Measurements from ENCODE around the gene WDR86.

Gene WDR86

GRCh38 chr7:151427705-151428377 is 18.0 kb upstream of the WDR86 start:
- no peak for DNase-seq

- DNase-seq: no peak
These were observed 17.3 kb upstream of the WDR86 start for GRCh38 chr7:151426904-151427704.

- no peak for DNase-seq
These were observed 16.6 kb upstream of the WDR86 start for GRCh38 chr7:151426441-151426903.

- no peak for DNase-seq
These were observed 16.0 kb upstream of the WDR86 start for GRCh38 chr7:151425670-151426440.

- no peak for DNase-seq
These were observed 15.0 kb upstream of the WDR86 start for GRCh38 chr7:151424799-151425198.

GRCh38 chr7:151423936-151424335 is 14.1 kb upstream of the WDR86 start:
- no peak for DNase-seq

- DNase-seq: no peak
These were observed 13.4 kb upstream of the WDR86 start for GRCh38 chr7:151423226-151423625.

GRCh38 chr7:151422212-151422611 is 12.4 kb upstream of the WDR86 start:
- no peak for DNase-seq

GRCh38 chr7:151420144-151420543 is 10.3 kb upstream of the WDR86 start:
- no peak for DNase-seq

- DNase-seq: no peak
These were observed 7.1 kb upstream of the WDR86 start for GRCh38 chr7:151416941-151417315.

- DNase-seq: no peak
These were observed 6.5 kb upstream of the WDR86 start for GRCh38 chr7:151416112-151416940.

GRCh38 chr7:151415375-151416105 is 5.7 kb upstream of the WDR86 start:
- DNase-seq: no peak

- no peak for DNase-seq
These were observed 3.4 kb upstream of the WDR86 start for GRCh38 chr7:151413241-151413640.

GRCh38 chr7:151412318-151412717 is 2.5 kb upstream of the WDR86 start:
- no peak for DNase-seq

GRCh38 chr7:151411551-151411950 is 1.7 kb upstream of the WDR86 start:
- DNase-seq: no peak

GRCh38 chr7:151410405-151411390 is 860 bp upstream of the WDR86 start:
- no peak for DNase-seq

- DNase-seq: no peak
These were observed 785 bp downstream of the WDR86 start for GRCh38 chr7:151408839-151409666.

- DNase-seq: no peak
These were observed 1.4 kb downstream of the WDR86 start for GRCh38 chr7:151408498-151408838.

- DNase-seq: no peak
These were observed 2.8 kb downstream of the WDR86 start for GRCh38 chr7:151406886-151407583.
